H1 (cell line): Measurements from ENCODE around the gene ZNF100.

Experiments used
- CTCF ChIP-seq, 3 experiments: IDR thresholded peaks; 1 replicate in 2 of 3; 2 replicates in 1 of 3; pipeline versions ENCODE4 v1.5.1 to v1.6.1; 2011; ENCODE audit warnings: low read length in 3 of 3, mild to moderate bottlenecking in 3 of 3, inconsistent platforms in 2 of 3, low read depth in 1 of 3, moderate library complexity in 1 of 3; ENCODE audit not compliant: insufficient read depth in 1 of 3; ENCODE audit errors: control extremely low read depth in 1 of 3
- JUN ChIP-seq: IDR thresholded peaks from 2 replicates; pipeline ENCODE4 v1.6.1; 2011; ENCODE audit warnings: low read depth, mild to moderate bottlenecking, improper control_type of control experiment, low read length
- KDM5A ChIP-seq: fragments of 200-600 bp; IDR thresholded peaks from 2 replicates; pipeline ENCODE4 v1.7.1; 2012; ENCODE audit warnings: mild to moderate bottlenecking, low read length, inconsistent platforms, mixed read lengths
- POLR2AphosphoS5 ChIP-seq: IDR thresholded peaks from 2 replicates; pipeline ENCODE4 v1.6.1; 2011; ENCODE audit warnings: low read depth, low read length

- TF ChIP-seq POLR2AphosphoS5 (no peak), KDM5A (no peak), CTCF (IDR thresholded peaks at IDR 0.05; ENCODE audit: control extremely low read depth in 1 of 3, insufficient read depth in 1 of 3, low read depth in 1 of 3, low read length in 3 of 3) (no peak), JUN (no peak)
These were observed 92.9 kb downstream of the ZNF100 start for GRCh38 chr19:21674454-21674853.
